ENCODE data around the gene CDCA7.
"Not testable (repeated sequence)": the region's sequence is repeated elsewhere in the genome, so short reads cannot be mapped to it uniquely, and the experiment has no call there.

Gene CDCA7

DNA sequence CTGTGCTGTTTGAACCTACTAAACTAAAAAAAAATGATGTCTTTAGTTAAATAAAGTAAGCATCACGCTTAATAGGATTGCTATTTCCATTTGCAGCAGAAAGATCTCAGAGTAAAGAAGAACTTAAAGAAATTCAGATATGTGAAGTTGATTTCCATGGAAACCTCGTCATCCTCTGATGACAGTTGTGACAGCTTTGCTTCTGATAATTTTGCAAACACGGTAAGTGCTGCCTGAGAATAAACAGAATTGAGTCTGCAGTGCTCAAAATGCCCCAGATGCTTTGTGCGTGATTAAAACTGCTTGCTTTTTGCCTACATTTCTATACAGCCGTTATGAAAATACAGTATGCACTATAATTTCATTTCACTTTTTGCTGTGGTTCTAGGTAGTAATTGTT lies 3.9 kb downstream of the CDCA7 start:
- DNase-seq (ENCODE audit: low read depth), result no peak

DNA sequence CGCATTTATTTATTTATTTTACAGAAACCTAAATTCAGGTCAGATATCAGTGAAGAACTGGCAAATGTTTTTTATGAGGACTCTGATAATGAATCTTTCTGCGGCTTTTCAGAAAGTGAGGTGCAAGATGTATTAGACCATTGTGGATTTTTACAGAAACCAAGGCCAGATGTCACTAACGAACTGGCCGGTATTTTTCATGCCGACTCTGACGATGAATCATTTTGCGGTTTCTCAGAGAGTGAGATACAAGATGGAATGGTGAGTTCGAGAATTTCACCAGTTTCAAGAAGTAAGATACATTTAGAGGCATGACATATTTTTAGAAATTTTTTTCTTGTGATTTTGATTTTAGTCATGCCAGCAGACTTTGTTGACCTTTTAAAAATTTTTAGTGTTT lies 4.6 kb downstream of the CDCA7 start:
- DNase-seq (ENCODE audit: low read depth), result no peak

GRCh38 chr2:173370198-173370597 lies 15.5 kb downstream of the CDCA7 start:
- DNase-seq (ENCODE audit: low read depth), result no peak

DNA sequence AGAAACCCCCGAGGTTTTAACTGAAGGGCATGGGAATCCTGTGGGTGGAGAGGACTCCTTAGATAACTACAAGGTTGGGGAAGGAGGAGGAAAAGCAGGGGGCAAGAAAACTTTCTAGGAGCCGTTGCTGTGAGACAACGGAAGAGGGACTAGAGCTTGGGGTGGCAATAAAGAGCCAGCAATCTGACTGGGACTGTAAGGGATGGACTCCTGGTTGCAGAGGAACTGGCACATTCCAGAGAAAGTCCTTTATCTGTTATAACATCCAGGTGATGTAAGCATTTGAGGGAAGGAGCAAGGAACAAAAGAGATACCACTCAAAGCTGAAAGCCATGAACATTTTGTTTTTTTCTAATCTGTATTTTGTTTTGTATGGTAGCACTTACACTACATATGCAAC lies 16.4 kb downstream of the CDCA7 start:
- no peak for DNase-seq (ENCODE audit: low read depth)

GRCh38 chr2:173373290-173373689 lies 18.6 kb downstream of the CDCA7 start:
- DNase-seq (ENCODE audit: low read depth), result no peak

DNA sequence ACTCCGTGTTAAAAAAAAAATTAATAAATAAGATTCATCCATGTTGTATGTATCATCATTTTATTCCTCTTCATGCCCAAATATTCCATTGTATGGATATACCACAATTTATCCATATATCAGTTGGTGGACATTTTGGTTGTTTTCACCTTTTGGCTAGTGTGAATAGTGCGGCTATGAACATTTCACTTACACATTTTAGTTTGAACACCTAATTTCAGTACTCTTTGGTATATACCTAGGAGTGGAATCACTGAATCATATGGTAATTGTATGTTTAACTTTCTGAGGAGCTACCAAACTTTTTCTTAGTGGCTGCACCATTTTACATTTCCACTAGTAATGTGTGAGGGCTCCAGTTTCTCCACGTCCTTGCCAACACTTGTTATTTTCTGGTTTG lies 20.0 kb downstream of the CDCA7 start:
- no peak for DNase-seq (ENCODE audit: low read depth)

- DNase-seq (ENCODE audit: low read depth), result not testable (repeated sequence)
These were observed 30.9 kb downstream of the CDCA7 start for GRCh38 chr2:173385534-173385933.

- no peak for DNase-seq (ENCODE audit: low read depth)
These were observed 31.5 kb downstream of the CDCA7 start for GRCh38 chr2:173386021-173386737.

- DNase-seq (ENCODE audit: low read depth), result no peak
These were observed 32.0 kb downstream of the CDCA7 start for GRCh38 chr2:173386738-173387065.

GRCh38 chr2:173387079-173387478 lies 32.4 kb downstream of the CDCA7 start:
- no peak for DNase-seq (ENCODE audit: low read depth)

DNA sequence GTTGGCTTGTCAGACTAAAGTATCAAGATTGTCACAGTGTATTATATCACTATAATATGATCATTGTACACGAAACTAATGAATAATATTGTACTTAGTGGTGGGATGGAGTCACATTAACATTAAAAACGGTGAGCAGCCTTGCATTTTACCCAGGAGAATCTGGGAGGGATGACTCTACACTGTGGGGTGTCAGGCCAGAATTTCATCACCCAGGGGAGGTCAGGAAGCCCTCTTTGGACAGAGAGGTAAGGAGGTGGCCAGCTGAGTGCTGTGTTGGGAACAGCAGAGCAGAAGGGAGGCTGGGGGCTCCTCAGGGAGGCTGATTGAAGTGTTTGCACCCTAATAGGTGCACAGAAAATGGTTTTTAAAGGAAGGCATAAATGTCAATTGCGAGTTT lies 33.0 kb downstream of the CDCA7 start:
- no peak for DNase-seq (ENCODE audit: low read depth)

DNA sequence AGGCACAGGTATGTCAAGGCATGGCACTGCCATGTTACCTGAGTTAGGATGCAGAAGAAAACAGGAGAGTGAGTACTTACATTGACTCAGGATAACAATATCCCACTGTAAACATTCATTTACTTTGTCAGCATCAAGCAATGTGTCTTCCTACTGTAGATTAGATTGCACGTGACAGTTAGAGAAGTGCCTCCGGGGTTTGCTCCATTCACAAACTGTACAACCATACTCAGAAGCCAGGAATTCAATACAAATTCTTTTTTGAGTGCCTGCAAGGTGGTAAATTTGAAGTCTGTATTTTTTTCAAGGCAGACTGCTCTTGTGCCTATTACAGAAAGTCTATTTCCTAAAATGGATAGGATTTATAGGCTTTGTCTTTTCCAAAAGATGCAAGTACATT lies 34.1 kb downstream of the CDCA7 start:
- no peak for DNase-seq (ENCODE audit: low read depth)

DNA sequence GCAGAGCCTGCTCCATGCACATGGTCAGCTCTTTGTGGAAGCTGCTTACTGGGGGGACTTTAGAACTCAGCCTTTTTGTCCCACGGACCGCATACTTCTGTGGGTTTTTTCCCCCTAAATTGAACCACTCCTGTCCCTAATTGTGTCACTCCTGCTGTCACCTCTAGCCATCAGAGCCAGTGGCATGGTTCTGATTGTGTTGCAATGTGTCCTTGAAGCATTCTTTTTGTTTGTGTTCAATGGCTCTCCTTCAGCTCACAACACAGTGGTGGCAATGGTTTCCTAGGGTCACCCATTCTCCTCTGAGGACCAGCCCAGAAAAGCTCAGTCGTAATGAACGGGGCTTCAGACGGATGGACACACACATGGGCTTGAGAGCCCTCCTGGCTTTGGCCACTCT lies 35.4 kb downstream of the CDCA7 start:
- no peak for DNase-seq (ENCODE audit: low read depth)

DNA sequence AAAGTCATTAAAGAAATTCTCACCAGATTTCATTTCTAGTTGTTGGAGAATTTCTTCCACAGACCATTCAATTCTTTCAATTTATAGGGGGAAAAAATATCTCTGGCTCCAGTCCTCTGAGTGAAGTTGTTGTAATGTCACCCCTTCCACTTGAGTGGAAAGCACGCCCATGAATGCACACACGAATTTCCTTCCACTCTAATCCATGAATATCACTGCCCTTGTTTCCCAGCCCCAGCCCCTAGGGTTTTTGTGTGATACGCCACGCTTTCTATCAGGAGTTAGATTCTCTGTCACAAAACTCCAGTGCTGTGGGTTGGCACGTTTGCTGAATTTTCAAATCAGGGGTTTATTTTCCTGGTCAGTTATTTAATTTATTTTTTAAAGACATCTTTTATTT lies 38.1 kb downstream of the CDCA7 start:
- DNase-seq (ENCODE audit: low read depth), result no peak

DNA sequence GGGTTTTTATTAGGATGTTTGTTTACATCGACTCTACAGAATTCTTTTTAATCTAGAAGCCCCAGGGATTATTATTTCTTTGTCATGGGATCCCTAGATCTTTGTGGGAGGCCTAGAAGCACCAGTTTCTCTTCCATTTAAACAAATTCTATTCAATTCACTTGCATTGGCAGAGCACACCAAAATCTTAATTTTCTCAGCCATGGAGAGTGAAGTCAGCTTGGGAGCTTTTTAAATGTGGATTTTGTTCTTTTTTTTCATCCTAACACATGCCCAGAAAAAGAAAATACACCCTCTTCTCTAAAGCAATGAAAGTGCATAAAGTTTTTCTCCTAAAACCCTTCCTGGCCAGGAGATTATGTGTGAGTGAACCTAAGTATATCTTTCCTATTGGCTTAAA lies 38.5 kb downstream of the CDCA7 start:
- no peak for DNase-seq (ENCODE audit: low read depth)

- DNase-seq (ENCODE audit: low read depth), result no peak
These were observed 39.0 kb downstream of the CDCA7 start for GRCh38 chr2:173393636-173394035.

- no peak for DNase-seq (ENCODE audit: low read depth)
These were observed 39.7 kb downstream of the CDCA7 start for GRCh38 chr2:173394091-173394974.

GRCh38 chr2:173395567-173396351 lies 41.1 kb downstream of the CDCA7 start:
- DNase-seq (ENCODE audit: low read depth), result no peak

DNA sequence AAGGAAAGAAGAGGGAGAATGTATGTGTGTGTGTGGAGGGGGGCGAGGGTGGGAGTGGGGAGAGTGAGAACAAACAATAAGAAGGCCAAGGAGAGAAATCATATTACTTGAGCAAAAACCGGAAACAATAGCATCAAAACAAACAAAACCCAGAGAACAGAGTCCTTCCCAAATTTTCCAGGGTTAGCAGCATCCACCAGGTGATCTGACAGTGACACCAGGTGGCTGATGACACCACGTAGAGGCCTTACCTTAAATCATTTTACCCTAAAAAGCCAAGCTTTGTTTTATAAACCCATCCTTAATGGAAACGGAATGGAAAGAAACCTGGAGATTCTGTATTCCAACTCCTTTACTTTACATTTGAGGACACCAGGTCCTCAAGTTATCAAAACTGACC lies 42.9 kb downstream of the CDCA7 start:
- no peak for DNase-seq (ENCODE audit: low read depth)

DNA sequence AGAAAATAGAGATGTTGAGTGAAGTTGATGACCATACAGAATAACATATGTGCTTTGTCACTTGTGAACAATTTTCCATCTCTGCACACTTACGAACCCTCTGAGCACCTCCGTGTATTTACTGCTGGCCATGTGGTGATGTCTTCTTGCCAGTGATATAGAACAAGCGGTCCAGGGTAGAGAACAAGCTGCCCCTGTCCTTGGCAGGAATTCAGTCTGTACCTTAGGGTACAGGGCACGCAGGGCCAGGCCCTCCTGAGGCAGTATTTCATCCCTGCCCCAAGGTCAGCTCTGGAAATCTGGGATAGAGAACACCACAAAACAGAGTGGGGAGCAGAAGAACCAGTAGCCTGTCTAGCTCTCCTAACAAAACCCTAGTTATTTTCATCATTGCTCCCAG lies 44.6 kb downstream of the CDCA7 start:
- no peak for DNase-seq (ENCODE audit: low read depth)

DNA sequence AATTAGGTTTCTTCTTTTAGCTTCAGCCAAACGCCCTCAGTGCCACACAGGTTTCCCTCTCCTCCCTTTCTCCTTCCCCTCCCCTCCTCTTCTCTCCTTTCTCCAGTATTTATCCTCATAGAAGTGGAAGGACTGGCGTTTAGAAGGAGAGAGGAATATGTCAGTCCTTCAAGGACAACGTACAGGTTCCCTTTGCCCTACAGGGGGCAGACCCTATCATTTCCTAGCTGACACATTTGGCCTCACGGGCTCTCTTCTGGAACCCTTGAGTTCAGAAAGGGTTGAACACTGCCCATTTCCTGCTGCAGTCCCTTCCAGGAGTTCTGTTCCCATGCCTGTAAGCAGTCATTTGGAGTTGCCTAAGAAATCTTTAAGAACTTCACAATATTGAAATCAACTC lies 46.1 kb downstream of the CDCA7 start:
- no peak for DNase-seq (ENCODE audit: low read depth)

- no peak for DNase-seq (ENCODE audit: low read depth)
These were observed 47.1 kb downstream of the CDCA7 start for GRCh38 chr2:173401716-173402326.
